Inflammatory macrophage (primary cell): ENCODE results near the gene ATE1.
"Not testable (repeated sequence)": the region's sequence is repeated elsewhere in the genome, so short reads cannot be mapped to it uniquely, and the experiment has no call there.

Experiments used
- DNase-seq, 2 donors: peaks; one replicate each; pipeline ENCODE4 v3.0.0-alpha.2; 2020 to 2022

Gene ATE1

GRCh38 chr10:121929585-121930267 lies 1.9 kb upstream of the ATE1 start:
- DNase-seq: not testable (repeated sequence)

GRCh38 chr10:121928528-121928884 lies 675 bp upstream of the ATE1 start:
- no peak for DNase-seq

GRCh38 chr10:121927318-121927840 lies 452 bp downstream of the ATE1 start:
- peak; percentile 32 to 39 for DNase-seq

GRCh38 chr10:121926671-121927317 lies 1.0 kb downstream of the ATE1 start:
- DNase-seq: peak; percentile 2 to 19

GRCh38 chr10:121926157-121926556 lies 1.7 kb downstream of the ATE1 start:
- no peak for DNase-seq

- DNase-seq: no peak
These were observed 6.4 kb downstream of the ATE1 start for GRCh38 chr10:121921238-121921931.

- no peak for DNase-seq
These were observed 8.2 kb downstream of the ATE1 start for GRCh38 chr10:121919666-121920065.

- DNase-seq: not testable (repeated sequence)
These were observed 9.0 kb downstream of the ATE1 start for GRCh38 chr10:121918800-121919199.

- no peak for DNase-seq
These were observed 13.2 kb downstream of the ATE1 start for GRCh38 chr10:121914661-121915060.

GRCh38 chr10:121911421-121911697 lies 16.5 kb downstream of the ATE1 start:
- no peak for DNase-seq

GRCh38 chr10:121910673-121911420 lies 17.0 kb downstream of the ATE1 start:
- no peak for DNase-seq

GRCh38 chr10:121904888-121905287 lies 22.9 kb downstream of the ATE1 start:
- no peak for DNase-seq

- peak; percentile 45 to 53 for DNase-seq
These were observed 27.2 kb downstream of the ATE1 start for GRCh38 chr10:121900443-121901174.

GRCh38 chr10:121899727-121900126 lies 28.1 kb downstream of the ATE1 start:
- no peak for DNase-seq

GRCh38 chr10:121891103-121891502 lies 36.7 kb downstream of the ATE1 start:
- no peak for DNase-seq

GRCh38 chr10:121889212-121889611 lies 38.6 kb downstream of the ATE1 start:
- DNase-seq: no peak

GRCh38 chr10:121886997-121887622 lies 40.7 kb downstream of the ATE1 start:
- DNase-seq: peak; percentile 44 to 50

GRCh38 chr10:121886181-121886580 lies 41.6 kb downstream of the ATE1 start:
- no peak for DNase-seq

- peak; percentile 1 to 34 for DNase-seq
These were observed 46.9 kb downstream of the ATE1 start for GRCh38 chr10:121880895-121881294.

- no peak for DNase-seq
These were observed 48.4 kb downstream of the ATE1 start for GRCh38 chr10:121879476-121879875.

- no peak for DNase-seq
These were observed 54.6 kb downstream of the ATE1 start for GRCh38 chr10:121873236-121873635.

- DNase-seq: no peak
These were observed 57.4 kb downstream of the ATE1 start for GRCh38 chr10:121870413-121870812.
